ENCODE measurements around the gene ASB13.
"Not testable (repeated sequence)": the region's sequence is repeated elsewhere in the genome, so short reads cannot be mapped to it uniquely, and the experiment has no call there.

Gene ASB13

GRCh38 chr10:5622186-5622960, 44.0 kb downstream of the ASB13 start:
- no peak for DNase-seq

- DNase-seq: not testable (repeated sequence)
These were observed 45.0 kb downstream of the ASB13 start for GRCh38 chr10:5621371-5621770.

- no peak for DNase-seq
These were observed 45.4 kb downstream of the ASB13 start for GRCh38 chr10:5620966-5621365.

GRCh38 chr10:5620223-5620721, 46.1 kb downstream of the ASB13 start:
- DNase-seq: no peak

GRCh38 chr10:5619362-5620211, 46.8 kb downstream of the ASB13 start:
- DNase-seq: no peak

- DNase-seq: no peak
These were observed 47.6 kb downstream of the ASB13 start for GRCh38 chr10:5618829-5619228.

GRCh38 chr10:5618042-5618441, 48.4 kb downstream of the ASB13 start:
- DNase-seq: no peak

GRCh38 chr10:5617521-5617920, 48.9 kb downstream of the ASB13 start:
- DNase-seq: no peak

GRCh38 chr10:5616836-5617235, 49.6 kb downstream of the ASB13 start:
- DNase-seq: no peak

- no peak for DNase-seq
These were observed 50.3 kb downstream of the ASB13 start for GRCh38 chr10:5616046-5616445.

- DNase-seq: no peak
These were observed 51.1 kb downstream of the ASB13 start for GRCh38 chr10:5615316-5615715.

GRCh38 chr10:5614155-5614721, 52.2 kb downstream of the ASB13 start:
- no peak for DNase-seq

GRCh38 chr10:5613481-5614154, 52.8 kb downstream of the ASB13 start:
- no peak for DNase-seq

- DNase-seq: no peak
These were observed 54.3 kb downstream of the ASB13 start for GRCh38 chr10:5611899-5612680.

- DNase-seq: no peak
These were observed 56.3 kb downstream of the ASB13 start for GRCh38 chr10:5609952-5610616.

GRCh38 chr10:5608608-5609220, 57.7 kb downstream of the ASB13 start:
- no peak for DNase-seq

GRCh38 chr10:5607594-5607993, 58.8 kb downstream of the ASB13 start:
- DNase-seq: no peak

GRCh38 chr10:5606864-5607263, 59.5 kb downstream of the ASB13 start:
- no peak for DNase-seq

- DNase-seq: no peak
These were observed 60.1 kb downstream of the ASB13 start for GRCh38 chr10:5606321-5606720.

- no peak for DNase-seq
These were observed 61.4 kb downstream of the ASB13 start for GRCh38 chr10:5604961-5605360.
